ENCODE results near the gene JMJD1C.

Gene JMJD1C

GRCh38 chr10:63410633-63411032 is 55.1 kb downstream of the JMJD1C start:
- H3K79me1 ChIP-seq (replicated peaks; ENCODE audit: low read length, poor library complexity, severe bottlenecking) = no peaks in the 10 kb centered on the region
- WGBS = 88% methylated on average over 1 of the region's 1 CpG

GRCh38 chr10:63409465-63410027 is 56.2 kb downstream of the JMJD1C start:
- H3K14ac ChIP-seq (ENCODE audit: low read length in 2 of 2) = no peak overlapping the region
- no peak overlapping the region for H2AFZ ChIP-seq (ENCODE audit: low read depth, low read length)
- H3K36me3 ChIP-seq (ENCODE audit: control insufficient read depth in 1 of 2, insufficient read depth in 2 of 2, low read depth in 1 of 2, low read length in 2 of 2) = no peaks in the 10 kb centered on the region
- 95% methylated on average over 1 of the region's 2 CpGs for WGBS
- H3K4me3 ChIP-seq (ENCODE audit: insufficient read depth in 1 of 2, low read depth in 1 of 2, low read length in 2 of 2) = peak overlapping the region in 1 of 2 experiments; percentile 15
- H3K18ac ChIP-seq (ENCODE audit: low read depth in 1 of 2, low read length in 2 of 2) = no peak overlapping the region
- H2BK5ac ChIP-seq (ENCODE audit: low read depth, low read length, poor library complexity, severe bottlenecking) = no peak overlapping the region
- no peak overlapping the region for H3K27ac ChIP-seq (ENCODE audit: low read length, poor library complexity, severe bottlenecking)
- H2BK120ac ChIP-seq (ENCODE audit: low read depth, low read length) = no peak overlapping the region
- H3K9me3 ChIP-seq (ENCODE audit: control insufficient read depth, low read length) = no peaks in the 10 kb centered on the region
- peak; percentile 68 for DNase-seq
- H3K4me2 ChIP-seq (ENCODE audit: low read length, poor library complexity, severe bottlenecking) = peak overlapping the region; percentile 25
- no peaks in the 10 kb centered on the region for H3K27me3 ChIP-seq (ENCODE audit: control insufficient read depth in 1 of 2, insufficient read depth in 1 of 2, low read length in 2 of 2)
- H2BK12ac ChIP-seq (ENCODE audit: low read length in 2 of 2) = no peak overlapping the region
- H2AK5ac ChIP-seq (ENCODE audit: low read length, severe bottlenecking) = no peak overlapping the region
- peak overlapping the region; percentile 19 for H3K9ac ChIP-seq (ENCODE audit: low read length)
- peaks cover 2% of the 10 kb centered on the region for H3K79me1 ChIP-seq (replicated peaks; ENCODE audit: low read length, poor library complexity, severe bottlenecking)
- no peak overlapping the region for H4K91ac ChIP-seq (ENCODE audit: low read length)
- H2BK15ac ChIP-seq (ENCODE audit: low read depth, poor library complexity, severe bottlenecking) = no peak overlapping the region
- no peak overlapping the region for H4K8ac ChIP-seq (ENCODE audit: low read length)
- H3K4me1 ChIP-seq (ENCODE audit: control insufficient read depth, insufficient read depth, low read depth, low read length) = peaks cover 1% of the 10 kb centered on the region
- no peak overlapping the region for H3K4ac ChIP-seq (ENCODE audit: low read depth in 1 of 2, low read length in 2 of 2)
- H3K23ac ChIP-seq (ENCODE audit: low read length in 2 of 2) = no peak overlapping the region

More at GRCh38 chr10:63410633-63411032, 55.1 kb downstream of the JMJD1C start:
- H3K27me3 ChIP-seq (ENCODE audit: control insufficient read depth in 1 of 2, insufficient read depth in 1 of 2, low read length in 2 of 2) = no peaks in the 10 kb centered on the region
- no peak overlapping the region for H3K9ac ChIP-seq (ENCODE audit: low read length)
- H2AFZ ChIP-seq (ENCODE audit: low read depth, low read length) = no peak overlapping the region
- no peaks in the 10 kb centered on the region for H3K36me3 ChIP-seq (ENCODE audit: control insufficient read depth in 1 of 2, insufficient read depth in 2 of 2, low read depth in 1 of 2, low read length in 2 of 2)
- H3K4me3 ChIP-seq (ENCODE audit: insufficient read depth in 1 of 2, low read depth in 1 of 2, low read length in 2 of 2) = no peak overlapping the region
- H3K23ac ChIP-seq (ENCODE audit: low read length in 2 of 2) = no peak overlapping the region
- no peak overlapping the region for H2BK12ac ChIP-seq (ENCODE audit: low read length in 2 of 2)
- no peak overlapping the region for H2BK15ac ChIP-seq (ENCODE audit: low read depth, poor library complexity, severe bottlenecking)
- no peak overlapping the region for H3K27ac ChIP-seq (ENCODE audit: low read length, poor library complexity, severe bottlenecking)
- H3K14ac ChIP-seq (ENCODE audit: low read length in 2 of 2) = no peak overlapping the region
- no peak overlapping the region for H4K8ac ChIP-seq (ENCODE audit: low read length)
- no peak overlapping the region for H2BK5ac ChIP-seq (ENCODE audit: low read depth, low read length, poor library complexity, severe bottlenecking)
- DNase-seq = no peak
- no peak overlapping the region for H2AK5ac ChIP-seq (ENCODE audit: low read length, severe bottlenecking)
- no peak overlapping the region for H2BK120ac ChIP-seq (ENCODE audit: low read depth, low read length)
- H3K4me2 ChIP-seq (ENCODE audit: low read length, poor library complexity, severe bottlenecking) = no peak overlapping the region
- H3K9me3 ChIP-seq (ENCODE audit: control insufficient read depth, low read length) = no peaks in the 10 kb centered on the region
- no peak overlapping the region for H3K18ac ChIP-seq (ENCODE audit: low read depth in 1 of 2, low read length in 2 of 2)
- no peaks in the 10 kb centered on the region for H3K4me1 ChIP-seq (ENCODE audit: control insufficient read depth, insufficient read depth, low read depth, low read length)
- H3K4ac ChIP-seq (ENCODE audit: low read depth in 1 of 2, low read length in 2 of 2) = no peak overlapping the region
- no peak overlapping the region for H4K91ac ChIP-seq (ENCODE audit: low read length)

GRCh38 chr10:63407136-63407662 is 58.6 kb downstream of the JMJD1C start:
- Histone ChIP-seq H3K18ac (ENCODE audit: low read depth in 1 of 2, low read length in 2 of 2) (no peak overlapping the region), H3K4me3 (ENCODE audit: insufficient read depth in 1 of 2, low read depth in 1 of 2, low read length in 2 of 2) (no peak overlapping the region), H3K14ac (ENCODE audit: low read length in 2 of 2) (no peak overlapping the region), H3K9ac (ENCODE audit: low read length) (no peak overlapping the region), H3K27me3 (ENCODE audit: control insufficient read depth in 1 of 2, insufficient read depth in 1 of 2, low read length in 2 of 2) (no peaks in the 10 kb centered on the region), H3K27ac (ENCODE audit: low read length, poor library complexity, severe bottlenecking) (no peak overlapping the region), H3K23ac (ENCODE audit: low read length in 2 of 2) (no peak overlapping the region), H3K4me2 (ENCODE audit: low read length, poor library complexity, severe bottlenecking) (no peak overlapping the region), H2AFZ (ENCODE audit: low read depth, low read length) (no peak overlapping the region), H3K4me1 (ENCODE audit: control insufficient read depth, insufficient read depth, low read depth, low read length) (peaks cover 1% of the 10 kb centered on the region), H2BK5ac (ENCODE audit: low read depth, low read length, poor library complexity, severe bottlenecking) (no peak overlapping the region), H2BK15ac (ENCODE audit: low read depth, poor library complexity, severe bottlenecking) (no peak overlapping the region), H3K79me1 (replicated peaks; ENCODE audit: low read length, poor library complexity, severe bottlenecking) (peaks cover 6% of the 10 kb centered on the region), H2AK5ac (ENCODE audit: low read length, severe bottlenecking) (no peak overlapping the region), H4K91ac (ENCODE audit: low read length) (no peak overlapping the region), H3K9me3 (ENCODE audit: control insufficient read depth, low read length) (no peaks in the 10 kb centered on the region), H4K8ac (ENCODE audit: low read length) (no peak overlapping the region), H3K36me3 (ENCODE audit: control insufficient read depth in 1 of 2, insufficient read depth in 2 of 2, low read depth in 1 of 2, low read length in 2 of 2) (no peaks in the 10 kb centered on the region), H2BK120ac (ENCODE audit: low read depth, low read length) (no peak overlapping the region), H3K4ac (ENCODE audit: low read depth in 1 of 2, low read length in 2 of 2) (no peak overlapping the region), H2BK12ac (ENCODE audit: low read length in 2 of 2) (no peak overlapping the region)
- DNase-seq = no peak
- WGBS = no CpG with 5 or more reads among the region's 1 CpG

- peak overlapping the region; percentile 88 for H3K9ac ChIP-seq (ENCODE audit: low read length)
- H3K27me3 ChIP-seq (ENCODE audit: control insufficient read depth in 1 of 2, insufficient read depth in 1 of 2, low read length in 2 of 2) = no peaks in the 10 kb centered on the region
- H3K36me3 ChIP-seq (ENCODE audit: control insufficient read depth in 1 of 2, insufficient read depth in 2 of 2, low read depth in 1 of 2, low read length in 2 of 2) = peaks cover 0 to 5% of the 10 kb centered on the region in 2 experiments
- no peak overlapping the region for H2AK5ac ChIP-seq (ENCODE audit: low read length, severe bottlenecking)
- no peak overlapping the region for H3K14ac ChIP-seq (ENCODE audit: low read length in 2 of 2)
- WGBS = 90% methylated on average over 6 of the region's 7 CpGs
- H3K4ac ChIP-seq (ENCODE audit: low read depth in 1 of 2, low read length in 2 of 2) = no peak overlapping the region
- no peak overlapping the region for H3K18ac ChIP-seq (ENCODE audit: low read depth in 1 of 2, low read length in 2 of 2)
- no peak overlapping the region for H2BK5ac ChIP-seq (ENCODE audit: low read depth, low read length, poor library complexity, severe bottlenecking)
- no peak overlapping the region for H2AFZ ChIP-seq (ENCODE audit: low read depth, low read length)
- peak overlapping the region in 1 of 2 experiments; percentile 72 for H3K4me3 ChIP-seq (ENCODE audit: insufficient read depth in 1 of 2, low read depth in 1 of 2, low read length in 2 of 2)
- H3K9me3 ChIP-seq (ENCODE audit: control insufficient read depth, low read length) = no peaks in the 10 kb centered on the region
- no peak overlapping the region for H3K4me2 ChIP-seq (ENCODE audit: low read length, poor library complexity, severe bottlenecking)
- no peak overlapping the region for H2BK120ac ChIP-seq (ENCODE audit: low read depth, low read length)
- no peak overlapping the region for H2BK15ac ChIP-seq (ENCODE audit: low read depth, poor library complexity, severe bottlenecking)
- H4K8ac ChIP-seq (ENCODE audit: low read length) = no peak overlapping the region
- no peaks in the 10 kb centered on the region for H3K4me1 ChIP-seq (ENCODE audit: control insufficient read depth, insufficient read depth, low read depth, low read length)
- no peak for DNase-seq
- no peak overlapping the region for H3K23ac ChIP-seq (ENCODE audit: low read length in 2 of 2)
- H3K79me1 ChIP-seq (replicated peaks; ENCODE audit: low read length, poor library complexity, severe bottlenecking) = peaks cover 14% of the 10 kb centered on the region
- H3K27ac ChIP-seq (ENCODE audit: low read length, poor library complexity, severe bottlenecking) = no peak overlapping the region
- no peak overlapping the region for H4K91ac ChIP-seq (ENCODE audit: low read length)
- H2BK12ac ChIP-seq (ENCODE audit: low read length in 2 of 2) = no peak overlapping the region
These were observed 69.5 kb downstream of the JMJD1C start for GRCh38 chr10:63396133-63396761.
